Inflammatory macrophage treated with lipopolysaccharide for 4 hours (primary cell): ENCODE measurements around the gene PSORS1C1.

Source experiments
- DNase-seq: peaks from one replicate; pipeline ENCODE4 v3.0.0-alpha.2; 2020

The PSORS1C1 gene

DNA sequence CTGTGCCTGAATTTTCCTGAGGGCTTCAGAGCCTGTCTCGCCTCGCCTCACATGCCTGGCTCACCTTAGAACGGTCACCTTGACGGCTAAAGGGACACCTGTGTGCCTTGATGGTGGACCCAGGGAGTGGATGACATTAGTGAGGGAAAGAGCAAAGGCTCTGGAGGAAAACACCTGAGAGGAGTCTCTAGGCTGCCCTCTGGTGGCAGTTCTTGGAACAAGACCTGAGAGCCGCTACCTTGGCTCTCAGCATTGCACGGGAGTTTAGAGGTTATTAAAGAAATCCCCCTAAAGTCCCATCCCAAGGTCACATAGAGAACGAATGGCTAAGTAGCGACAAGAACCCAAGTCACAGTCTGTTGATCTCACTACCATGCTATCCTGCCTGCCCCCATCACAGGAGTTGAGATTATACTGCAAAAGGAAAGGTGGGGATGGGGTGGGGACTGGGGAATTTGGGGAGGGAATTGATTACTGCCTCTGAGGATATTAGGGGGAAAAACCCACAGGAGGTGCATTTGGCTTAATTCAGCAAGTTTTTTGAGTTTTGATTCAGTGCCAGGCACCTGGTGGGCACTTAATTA, 13.6 kb downstream of the PSORS1C1 start:
- DNase-seq: peak; percentile 37

DNA sequence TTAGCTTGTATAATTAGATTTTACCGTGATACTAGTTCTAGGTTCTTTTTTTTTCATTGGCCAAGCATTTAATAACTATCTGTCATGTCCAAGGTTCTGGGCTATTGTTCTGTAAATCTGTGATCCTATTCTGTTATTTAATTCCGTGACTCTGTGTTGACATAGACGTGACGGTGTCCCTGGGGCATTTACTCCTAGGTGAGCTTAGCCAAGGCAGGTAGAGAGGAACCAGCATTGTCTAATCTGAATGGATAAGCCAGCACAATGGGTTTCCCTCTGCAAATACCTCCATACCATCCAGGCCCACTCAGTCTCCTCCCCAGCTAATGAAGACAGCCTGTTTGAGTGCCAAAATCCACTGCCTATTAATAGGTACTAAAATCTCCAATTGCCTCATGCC, 14.5 kb downstream of the PSORS1C1 start:
- DNase-seq: no peak

DNA sequence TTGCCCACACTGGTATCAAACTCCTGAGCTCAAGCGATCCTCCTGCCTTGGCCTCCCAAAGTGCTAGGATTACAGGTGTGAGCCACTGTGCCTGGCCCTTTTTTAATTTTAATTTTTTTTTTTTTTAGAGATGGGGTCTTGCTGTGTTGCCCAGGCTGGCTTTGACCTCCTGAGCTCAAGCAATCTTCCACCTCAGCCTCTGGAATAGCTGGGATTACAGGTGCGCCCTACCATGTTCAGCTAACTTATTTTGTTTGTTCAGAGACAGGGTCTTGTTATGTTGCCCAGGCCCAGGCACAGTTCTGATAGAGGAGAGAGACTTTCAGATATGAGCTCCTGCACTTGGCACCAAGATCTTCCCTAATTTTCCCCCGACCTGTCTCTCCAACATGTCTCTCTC, 16.2 kb downstream of the PSORS1C1 start:
- no peak for DNase-seq

DNA sequence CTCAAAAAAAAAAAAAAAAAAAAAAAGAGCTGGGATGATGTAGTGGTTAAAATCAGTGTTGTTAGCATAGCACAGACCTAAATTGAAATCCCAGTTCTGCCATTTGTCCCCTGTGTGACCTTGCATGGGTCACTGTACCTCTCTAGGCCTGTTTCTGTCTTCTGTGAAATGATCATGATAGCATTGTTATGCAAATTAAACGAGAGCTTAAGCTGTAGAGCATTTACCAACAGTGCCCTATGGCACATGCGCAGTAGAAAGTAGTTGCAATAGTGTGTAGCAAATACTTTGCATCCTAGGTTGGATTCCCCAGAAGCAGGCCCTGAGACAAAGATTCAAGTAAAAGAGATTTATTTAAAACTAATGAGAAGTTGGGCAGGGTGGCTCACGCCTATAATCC, 17.0 kb downstream of the PSORS1C1 start:
- no peak for DNase-seq

DNA sequence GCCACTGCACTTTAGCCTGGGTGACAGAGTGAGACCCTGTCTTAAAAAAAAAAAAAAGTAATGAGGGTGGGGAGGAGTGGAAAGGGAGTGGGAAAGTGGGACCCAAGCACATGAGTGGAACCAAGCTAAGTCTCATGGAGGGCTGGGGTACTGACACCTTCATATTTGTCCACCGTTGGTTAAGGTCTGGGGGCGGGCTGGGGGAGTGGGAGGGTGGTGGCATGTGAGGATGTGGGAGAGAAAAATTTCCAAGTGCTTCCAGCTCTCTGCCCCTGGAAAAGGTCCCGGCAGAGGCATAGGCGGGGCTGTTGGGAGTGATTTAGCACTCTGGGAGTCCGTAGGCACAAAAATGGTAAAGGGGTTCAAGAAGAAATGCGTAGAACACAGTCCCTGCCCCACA, 18.2 kb downstream of the PSORS1C1 start:
- no peak for DNase-seq

DNA sequence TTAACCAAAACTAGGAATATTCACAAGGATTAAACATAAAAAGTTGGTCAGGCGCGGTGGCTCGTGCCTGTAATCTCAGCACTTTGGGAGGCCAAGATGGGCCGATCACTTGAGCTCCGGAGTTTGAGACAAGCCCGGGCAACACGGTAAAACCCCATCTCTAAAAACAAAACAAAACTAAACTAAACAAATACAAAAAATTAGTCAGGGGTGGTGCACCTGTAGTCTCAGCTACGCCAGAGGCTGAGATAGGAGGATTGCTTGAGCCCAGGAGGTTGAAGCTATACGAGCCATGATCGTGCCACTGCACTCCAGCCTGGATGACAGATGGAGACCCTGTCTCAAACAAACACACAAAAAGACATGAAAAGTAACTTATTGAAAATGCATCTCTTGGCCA, 21.1 kb downstream of the PSORS1C1 start:
- no peak for DNase-seq

DNA sequence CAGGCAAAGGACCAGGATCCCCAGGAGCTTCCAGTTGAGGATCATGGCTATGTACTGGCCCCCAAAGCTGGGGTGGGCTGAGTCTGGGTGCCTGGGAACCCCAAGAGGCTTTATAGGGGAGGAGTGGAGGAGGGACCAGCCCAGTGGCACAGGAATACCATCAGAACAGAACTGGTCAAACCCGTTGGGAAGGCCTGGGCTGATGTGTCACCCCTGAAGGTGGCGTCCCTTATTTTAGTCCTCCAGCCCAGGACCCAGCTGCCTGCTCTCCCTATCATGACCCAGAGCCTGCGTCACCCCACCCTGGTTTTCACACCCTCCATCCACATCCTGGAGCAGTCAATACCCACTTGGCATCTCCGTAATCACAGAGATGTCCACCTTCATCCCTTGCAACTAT, 24.4 kb downstream of the PSORS1C1 start, which contains the start of gene PSORS1C2:
Gene PSORS1C2, minus strand, starts transcription at position 85 of the 400 bp plus-strand sequence. Its CDS starts 40 bp downstream, at position 45.
- no peak for DNase-seq

DNA sequence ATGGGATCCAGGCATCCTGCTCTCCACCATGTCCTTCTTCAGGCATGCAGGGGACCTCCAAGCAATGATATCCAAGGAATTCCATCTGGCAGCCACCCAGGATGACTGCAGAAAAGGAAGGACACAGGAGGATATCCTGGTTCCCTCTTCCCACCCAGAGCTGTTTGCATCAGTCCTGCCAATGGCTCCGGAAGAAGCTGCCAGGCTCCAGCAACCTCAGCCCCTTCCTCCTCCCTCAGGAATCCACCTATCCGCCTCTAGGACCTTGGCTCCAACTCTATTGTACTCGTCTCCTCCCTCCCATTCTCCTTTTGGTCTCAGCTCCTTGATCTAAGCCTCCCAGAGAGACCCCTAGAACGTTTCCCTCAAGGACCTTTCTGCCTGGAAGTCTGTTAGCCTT, 25.0 kb downstream of the PSORS1C1 start:
- DNase-seq: no peak

DNA sequence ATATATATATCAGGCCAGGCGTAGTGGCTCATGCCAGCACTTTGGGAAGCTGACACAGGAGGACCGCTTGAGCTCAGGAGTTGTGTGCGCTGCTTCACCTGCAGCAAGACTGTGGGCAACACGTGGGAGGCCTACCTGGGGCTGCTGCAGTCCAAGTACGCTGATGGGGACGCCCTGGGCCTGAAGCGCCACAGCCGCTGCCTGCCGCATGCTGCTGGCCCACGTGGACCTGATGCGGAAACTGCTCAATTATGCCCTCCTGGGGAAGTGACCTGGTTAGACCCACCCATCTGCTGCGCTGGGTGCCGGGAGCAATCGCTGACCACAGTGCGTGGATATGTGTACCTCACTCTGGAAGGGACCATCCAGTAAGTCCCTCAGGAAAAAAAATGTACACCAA, 26.0 kb downstream of the PSORS1C1 start:
- DNase-seq: no peak

DNA sequence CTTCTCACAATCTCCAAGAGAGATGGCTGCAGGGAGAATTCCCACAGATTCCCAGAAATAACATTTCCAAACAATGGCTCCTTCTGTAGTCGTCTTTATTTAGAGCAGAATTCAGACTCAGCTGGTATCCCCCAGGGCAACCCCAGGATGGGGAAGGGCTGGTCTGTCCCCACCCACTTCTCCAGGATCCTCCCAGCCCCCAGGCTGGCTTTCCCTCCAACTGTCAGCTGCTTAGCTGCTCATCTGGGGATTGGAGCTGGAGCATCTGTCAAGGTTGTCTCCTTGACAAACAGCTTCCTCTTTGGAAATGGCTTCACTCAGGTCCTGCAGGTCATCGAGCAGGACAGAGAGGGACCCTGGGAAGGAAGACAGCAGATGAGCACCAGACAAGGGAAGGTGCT, 27.8 kb downstream of the PSORS1C1 start:
- no peak for DNase-seq

DNA sequence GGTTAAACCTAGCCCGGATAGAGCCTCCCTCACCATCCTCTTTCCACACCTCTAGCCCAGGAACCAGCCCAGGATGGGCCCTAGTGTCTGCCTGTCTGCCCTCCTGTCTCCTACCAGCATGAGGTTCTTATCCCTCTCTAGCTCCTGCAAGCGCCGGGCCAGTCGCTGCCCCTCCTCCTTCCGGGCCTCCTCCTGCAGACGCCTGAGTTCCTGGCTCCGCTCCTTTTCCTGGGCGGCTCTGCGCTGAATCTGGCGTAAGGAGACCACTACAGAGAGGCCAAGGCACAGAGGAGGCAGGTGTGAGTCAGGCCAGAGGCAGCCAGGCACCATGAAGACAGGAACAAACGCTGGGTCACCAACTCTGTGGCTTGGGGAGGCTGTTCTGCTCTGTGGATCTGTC, 28.5 kb downstream of the PSORS1C1 start:
- DNase-seq: no peak

DNA sequence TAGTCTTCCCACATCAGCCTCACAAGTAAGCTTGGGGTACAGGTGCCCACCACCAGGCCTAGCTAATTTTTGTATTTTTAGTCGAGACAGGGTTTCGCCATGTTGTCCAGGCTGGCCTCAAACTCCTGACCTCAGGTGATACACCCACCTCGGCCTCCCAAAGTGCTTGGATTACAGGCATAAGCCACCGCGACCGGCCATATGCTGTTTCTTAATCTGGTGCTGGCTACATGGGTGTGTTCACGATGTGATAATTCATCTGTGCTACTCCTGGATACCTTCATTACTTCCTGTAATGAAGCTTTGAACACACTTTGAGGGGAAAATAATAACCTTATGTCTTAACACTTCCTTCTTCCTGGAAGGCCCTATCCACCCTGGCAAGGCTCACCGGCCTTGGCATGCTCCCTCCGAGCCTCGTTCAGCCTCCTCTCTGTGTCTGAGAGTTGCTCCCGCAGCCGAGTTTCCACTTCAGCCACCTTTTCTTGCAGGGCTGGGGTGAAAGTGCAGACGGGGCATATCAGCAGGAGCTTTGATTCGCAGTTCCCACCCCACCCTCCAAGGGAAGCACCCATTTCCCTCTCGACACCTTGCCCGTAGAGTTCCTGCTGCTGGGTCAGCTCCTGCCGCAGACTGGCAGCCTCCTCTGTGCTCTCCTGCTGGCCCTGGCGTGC, 29.8 kb downstream of the PSORS1C1 start:
- no peak for DNase-seq

DNA sequence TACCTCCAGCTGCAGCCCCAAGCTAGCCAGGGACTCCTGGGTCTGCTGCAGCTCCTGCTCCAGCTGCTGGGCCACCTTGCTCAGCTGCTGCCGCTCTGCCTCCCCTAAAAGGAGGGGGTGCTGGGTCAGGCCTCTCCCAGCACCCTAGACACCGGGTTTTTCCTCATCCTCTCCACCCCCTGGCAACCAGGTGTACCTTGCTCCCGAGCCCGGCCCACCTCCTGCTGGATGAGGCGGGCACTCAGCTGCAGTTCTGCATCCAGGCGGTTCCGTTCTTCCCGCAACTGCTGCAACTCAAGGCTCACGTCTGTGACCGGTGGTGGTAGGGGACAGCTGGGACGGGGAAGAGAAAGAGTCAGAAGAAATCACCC, 30.4 kb downstream of the PSORS1C1 start:
- DNase-seq: no peak

DNA sequence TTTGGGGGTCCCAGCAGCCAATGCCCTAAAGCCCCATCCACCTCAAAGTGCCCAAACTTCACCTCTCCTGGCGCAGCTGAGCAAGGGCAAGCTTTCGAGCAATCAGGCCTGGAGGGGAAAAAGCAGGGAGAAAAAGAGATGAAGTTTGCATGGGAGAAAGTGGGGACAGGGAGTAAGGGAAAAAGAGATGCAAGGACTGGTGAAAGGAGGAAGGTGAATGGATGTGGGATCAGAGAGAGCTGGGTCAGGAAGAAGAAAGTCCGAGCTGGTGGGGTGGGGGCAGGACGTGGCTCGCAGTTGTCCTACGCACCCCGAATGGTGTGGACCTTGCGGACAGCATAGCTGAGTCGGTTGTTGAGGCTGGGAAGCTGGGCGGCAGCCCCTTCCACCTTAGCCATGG, 30.8 kb downstream of the PSORS1C1 start:
- DNase-seq: no peak

DNA sequence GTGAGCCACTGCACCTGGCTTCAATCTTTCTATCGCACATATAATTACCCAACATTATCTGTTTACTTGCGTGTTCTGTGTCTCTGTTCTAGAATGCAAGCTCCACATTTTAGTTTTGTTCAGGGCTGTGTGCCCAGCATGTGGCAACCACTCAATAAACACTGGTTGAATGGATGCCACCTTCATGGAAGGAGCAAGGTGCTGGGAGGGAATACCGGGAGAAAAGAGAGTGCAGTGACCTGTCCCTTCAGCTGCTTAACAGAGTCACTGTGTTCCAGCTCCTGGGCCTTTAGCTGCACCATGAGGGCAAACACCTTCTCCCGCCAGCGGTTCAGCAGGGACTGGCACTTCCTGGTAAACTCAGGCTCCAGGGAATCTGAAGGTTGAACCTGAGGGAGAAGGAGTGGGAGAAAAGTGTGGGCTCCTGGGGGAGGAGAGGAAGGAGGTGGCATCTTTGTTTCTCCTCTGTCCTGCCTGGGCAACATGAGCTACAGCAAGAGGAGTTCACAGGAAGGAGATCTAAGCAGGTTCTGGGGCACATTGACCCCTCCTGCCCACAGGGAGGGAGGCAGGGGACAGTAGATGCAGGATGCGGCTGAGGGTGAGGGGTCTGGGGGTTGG, 35.3 kb downstream of the PSORS1C1 start:
- no peak for DNase-seq

DNA sequence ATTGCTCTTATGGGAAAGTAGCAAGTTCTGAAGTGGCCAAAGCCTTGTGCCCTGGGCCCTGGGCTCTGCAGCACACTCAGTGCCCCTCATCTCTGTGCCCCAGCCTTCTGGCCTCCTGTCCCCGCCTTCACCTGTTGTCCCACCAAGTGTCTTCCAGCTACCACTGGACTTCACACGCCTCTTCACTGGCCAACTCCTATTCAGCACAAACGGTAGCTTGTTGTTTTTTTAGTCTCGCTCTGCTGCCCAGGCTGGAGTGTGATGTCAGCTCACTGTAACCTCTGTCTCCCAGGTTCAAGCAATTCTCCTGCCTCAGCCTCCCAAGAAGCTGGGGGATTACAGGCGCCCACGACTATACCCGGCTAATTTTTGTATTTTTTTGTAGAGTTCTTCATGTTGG, 38.2 kb downstream of the PSORS1C1 start:
- no peak for DNase-seq

DNA sequence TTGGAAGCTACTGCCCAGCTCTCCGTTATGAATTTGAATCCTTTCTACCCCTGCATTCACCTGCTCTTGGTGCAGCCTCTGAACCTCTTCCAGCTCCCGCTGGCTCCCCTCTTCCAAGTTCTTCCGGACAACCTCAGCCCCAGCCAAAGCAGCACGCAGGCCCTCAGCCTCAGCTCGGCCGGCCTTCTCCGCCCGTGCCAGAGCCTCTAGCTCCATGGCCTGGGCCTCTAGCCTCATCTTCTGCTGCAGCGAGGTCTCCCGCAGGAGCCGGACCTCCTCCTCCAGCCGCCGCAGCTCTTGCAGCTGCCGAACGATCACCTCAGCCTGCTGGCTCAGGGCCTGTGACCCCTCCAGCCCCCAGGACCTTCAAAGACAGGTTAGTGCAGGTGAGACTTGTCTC, 39.8 kb downstream of the PSORS1C1 start:
- no peak for DNase-seq

DNA sequence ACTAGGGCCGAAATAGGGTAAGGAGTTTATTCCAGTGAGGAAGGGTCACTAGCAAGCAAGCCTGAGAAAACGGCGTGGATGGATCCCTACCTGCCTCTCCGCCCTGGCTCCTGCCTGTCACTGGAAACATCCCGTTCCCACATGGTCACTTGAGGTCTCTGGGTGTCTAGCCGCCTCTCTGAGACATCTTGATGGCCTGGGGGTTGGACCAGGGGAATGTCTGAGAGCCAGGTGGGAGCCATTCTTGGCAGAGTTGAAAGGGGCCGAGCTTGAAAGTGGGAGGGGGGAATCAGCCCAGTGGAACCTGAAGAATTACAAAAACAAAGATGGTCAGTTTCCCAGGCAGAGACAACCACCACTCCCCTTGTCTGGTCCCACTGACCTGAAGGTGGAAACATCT, 42.0 kb downstream of the PSORS1C1 start:
- no peak for DNase-seq

DNA sequence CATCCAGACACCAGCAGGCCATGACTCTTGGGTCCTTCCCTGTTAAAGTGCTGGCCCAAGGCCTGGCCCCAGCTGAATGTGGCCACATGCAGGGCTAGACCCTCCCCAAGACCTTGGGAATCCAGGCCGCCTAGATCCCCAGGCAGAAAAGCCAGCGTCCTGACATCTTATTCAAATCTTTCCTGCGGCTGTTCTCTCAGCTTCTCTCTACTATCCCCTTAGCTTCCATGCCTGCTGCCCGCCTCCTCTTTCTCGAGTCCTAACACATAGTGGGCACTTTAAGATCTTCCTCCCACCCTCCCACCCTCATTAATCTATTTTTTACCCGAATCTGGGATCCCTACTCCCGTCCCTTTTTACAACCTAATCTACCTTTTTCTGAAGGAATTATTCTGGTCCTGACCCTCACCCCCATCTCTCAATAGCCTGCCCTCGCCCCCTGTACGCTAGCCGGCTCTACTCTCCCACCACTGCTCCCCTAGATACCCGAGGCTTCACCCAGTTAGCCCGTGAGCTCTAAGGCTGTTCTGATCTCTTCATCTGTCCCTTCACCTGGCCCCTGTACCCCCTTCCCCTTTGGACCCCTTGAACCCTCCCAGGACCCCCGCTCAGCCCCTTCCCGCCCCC, 43.0 kb downstream of the PSORS1C1 start, which contains the start of gene CCHCR1:
Gene CCHCR1, minus strand, starts transcription at position 290 of the 627 bp plus-strand sequence. Its CDS starts 202 bp downstream, at position 88.
- no peak for DNase-seq

DNA sequence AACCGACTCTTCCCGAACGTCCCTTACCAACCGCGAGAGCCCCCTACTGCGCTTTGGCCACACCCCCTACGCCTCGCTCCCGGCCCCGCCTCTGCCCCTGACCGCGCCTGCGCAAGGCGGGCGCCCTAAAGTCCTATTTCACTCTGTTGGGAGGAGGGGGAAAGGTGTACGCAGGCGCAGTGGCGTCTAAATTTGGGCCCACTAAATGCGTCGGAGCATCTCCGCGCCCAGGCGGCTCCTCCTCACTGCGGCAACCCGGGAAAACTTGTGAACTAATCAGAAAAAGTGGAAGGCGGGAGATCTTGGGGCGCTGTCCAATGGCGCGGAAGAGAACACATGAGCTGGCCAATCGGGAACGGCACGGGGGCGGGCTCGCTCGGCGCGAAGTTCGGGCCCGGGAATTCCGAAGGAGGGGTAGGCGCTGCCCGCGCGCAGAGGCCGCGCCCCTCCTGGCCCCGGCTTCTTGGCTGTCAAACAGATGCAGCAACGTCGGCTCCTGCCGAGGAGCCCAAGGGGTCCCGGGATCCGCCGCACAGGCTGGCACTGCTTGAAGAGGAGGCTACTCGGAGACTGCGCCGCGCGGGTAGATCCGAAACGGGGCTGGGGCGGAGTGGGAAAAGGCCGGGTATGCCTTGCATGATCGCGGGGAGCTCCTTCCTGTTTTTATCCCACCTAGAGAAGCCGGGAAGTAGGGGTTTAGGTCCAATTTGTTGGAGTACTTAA, 43.7 kb downstream of the PSORS1C1 start, which contains the start of gene TCF19:
Gene TCF19, plus strand, starts transcription at position 450 of the 723 bp plus-strand sequence. CDS start 881 bp downstream, outside the sequence.
- peak; percentile 99 for DNase-seq

DNA sequence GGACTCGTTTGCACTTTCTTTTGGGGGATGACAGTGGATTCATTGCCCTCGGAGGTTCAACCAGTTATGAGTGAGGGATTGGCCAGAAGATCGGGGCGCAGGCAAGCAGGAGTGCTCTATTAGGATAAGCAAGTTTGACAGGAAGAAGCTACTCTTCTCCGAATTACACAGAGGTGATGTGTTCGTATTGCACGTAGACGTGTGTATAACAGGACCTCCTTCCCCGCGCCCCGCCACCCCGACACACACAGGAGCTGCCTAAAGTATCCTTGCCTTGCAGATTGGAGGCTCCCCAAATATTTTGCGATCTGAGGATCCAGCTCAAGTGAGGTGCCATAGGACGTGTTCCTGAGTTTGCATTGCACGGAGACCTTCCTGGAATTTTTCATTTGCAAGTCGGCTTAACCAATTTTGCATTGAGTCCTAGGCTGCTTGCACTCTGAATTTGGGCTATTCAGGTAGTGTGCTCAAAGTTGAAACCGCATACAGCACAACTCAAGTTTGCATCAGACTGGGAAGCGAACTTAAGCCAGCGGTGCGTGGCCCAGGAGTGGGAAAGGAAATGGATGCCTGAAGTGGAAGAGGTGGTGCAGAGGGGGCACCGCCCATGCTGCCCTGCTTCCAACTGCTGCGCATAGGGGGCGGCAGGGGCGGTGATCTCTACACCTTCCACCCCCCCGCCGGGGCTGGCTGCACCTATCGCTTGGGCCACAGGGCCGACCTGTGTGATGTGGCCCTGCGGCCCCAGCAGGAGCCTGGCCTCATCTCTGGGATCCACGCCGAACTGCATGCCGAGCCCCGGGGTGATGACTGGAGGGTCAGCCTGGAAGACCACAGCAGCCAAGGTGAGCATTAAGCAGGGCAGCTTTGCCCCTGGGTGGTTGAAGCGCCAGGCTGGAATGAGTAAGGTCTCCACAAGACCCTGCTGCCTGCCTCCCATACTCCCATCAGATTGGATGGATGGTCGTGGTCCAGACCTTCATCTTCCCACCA, 44.6 kb downstream of the PSORS1C1 start:
- no peak for DNase-seq
